HG03139 (cell line): ENCODE results near the gene TUBB4B.

Experiments
- ATAC-seq: cut with Tn5 transposase; IDR thresholded peaks from one replicate; pipeline ENCODE4 v1.9.1; 2021; ENCODE audit not compliant: unreplicated experiment

The TUBB4B gene

DNA sequence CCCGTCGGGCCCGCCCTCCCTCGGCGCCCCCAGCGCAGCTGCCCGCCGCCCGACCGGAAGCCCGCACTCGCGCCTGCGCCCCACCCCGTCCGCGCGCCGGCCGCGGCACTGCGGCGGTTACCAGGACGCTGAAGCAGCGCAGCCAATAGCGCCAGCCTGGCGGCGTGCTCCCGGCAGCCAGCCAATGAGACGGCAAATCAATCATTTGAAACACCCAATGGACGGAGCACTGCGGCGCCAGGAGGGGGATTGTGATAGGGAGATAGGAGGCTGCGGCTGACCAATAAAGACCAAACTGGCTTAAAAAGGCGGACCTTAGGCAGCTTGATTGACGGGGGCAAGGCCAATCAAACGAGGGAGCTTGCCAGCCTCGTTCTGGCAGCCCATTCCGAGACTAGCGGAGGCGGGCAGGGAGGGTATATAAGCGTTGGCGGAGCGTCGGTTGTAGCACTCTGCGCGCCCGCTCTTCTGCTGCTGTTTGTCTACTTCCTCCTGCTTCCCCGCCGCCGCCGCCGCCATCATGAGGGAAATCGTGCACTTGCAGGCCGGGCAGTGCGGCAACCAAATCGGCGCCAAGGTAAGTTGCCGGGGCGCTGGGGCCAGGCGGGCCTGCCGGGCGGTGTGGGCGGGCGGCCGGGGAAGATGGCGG lies at the start of gene TUBB4B:
TSS of gene TUBB4B (plus strand) at position 447 of the 649 bp plus-strand sequence. CDS start at position 521, 74 bp downstream.
- peak; percentile 58 for ATAC-seq

DNA sequence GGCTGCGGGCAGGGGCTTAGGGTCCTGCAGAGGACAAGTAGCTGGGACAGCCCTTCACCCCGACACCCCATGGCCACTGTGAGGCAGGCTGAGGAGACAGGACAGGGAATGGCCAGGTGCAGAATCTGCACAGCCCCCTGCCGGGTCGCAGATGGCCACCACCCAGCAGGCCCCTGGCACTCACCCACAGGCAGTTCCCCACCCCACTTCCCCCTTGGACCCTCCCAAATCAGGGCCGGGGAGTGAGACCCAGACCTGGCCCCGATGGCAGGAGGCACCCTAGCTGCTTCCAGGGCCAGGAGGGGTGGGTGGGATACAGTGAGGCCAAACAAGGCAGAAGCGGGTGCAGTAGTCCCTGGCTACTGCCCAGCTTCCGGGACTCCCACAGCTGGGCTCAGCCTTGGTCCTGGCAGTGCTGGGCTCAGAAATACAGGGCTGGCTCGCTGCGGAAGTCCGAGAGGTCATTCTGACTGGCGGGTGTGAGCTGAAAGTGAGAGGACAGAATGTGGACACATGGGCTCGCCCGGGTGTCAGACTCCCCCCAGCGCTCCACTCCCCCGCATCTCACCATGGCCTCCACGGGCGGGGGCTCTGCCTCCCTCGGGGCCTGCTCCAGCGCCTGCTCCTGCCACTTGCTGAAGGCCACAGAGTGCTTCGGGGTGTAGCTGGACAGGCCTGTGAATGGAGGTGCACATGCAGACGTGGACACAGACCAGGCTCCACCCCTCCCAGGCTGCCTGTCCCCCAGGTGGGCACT lies 49.2 kb upstream of the TUBB4B start:
- ATAC-seq, result no peak

GRCh38 chr9:137192448-137192780 lies 48.7 kb upstream of the TUBB4B start:
- no peak for ATAC-seq

DNA sequence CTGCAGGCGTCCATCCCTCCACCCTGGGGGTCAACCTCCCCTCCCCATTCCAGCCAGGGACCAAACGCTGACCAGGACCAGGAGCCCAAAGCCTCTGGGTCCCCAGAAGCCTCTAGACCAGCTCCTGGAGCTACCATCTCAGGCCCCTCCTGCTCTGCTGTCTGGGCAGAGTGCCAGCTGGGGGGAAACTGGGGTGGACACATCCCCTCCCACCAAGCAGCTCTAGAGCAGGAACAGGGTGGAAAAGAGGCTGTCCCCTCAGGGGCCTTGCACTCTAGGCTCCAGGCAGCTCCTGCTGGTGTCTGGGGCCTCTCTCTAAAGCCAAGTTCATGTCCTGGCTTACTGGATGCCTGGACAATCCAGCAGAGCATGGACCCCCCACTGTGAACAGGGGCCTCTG lies 48.2 kb upstream of the TUBB4B start:
- ATAC-seq, result no peak

- no peak for ATAC-seq
These were observed 47.3 kb upstream of the TUBB4B start for GRCh38 chr9:137193771-137194170.

GRCh38 chr9:137194388-137194787 lies 46.7 kb upstream of the TUBB4B start:
- no peak for ATAC-seq

- ATAC-seq, result no peak
These were observed 46.2 kb upstream of the TUBB4B start for GRCh38 chr9:137194909-137195308.

DNA sequence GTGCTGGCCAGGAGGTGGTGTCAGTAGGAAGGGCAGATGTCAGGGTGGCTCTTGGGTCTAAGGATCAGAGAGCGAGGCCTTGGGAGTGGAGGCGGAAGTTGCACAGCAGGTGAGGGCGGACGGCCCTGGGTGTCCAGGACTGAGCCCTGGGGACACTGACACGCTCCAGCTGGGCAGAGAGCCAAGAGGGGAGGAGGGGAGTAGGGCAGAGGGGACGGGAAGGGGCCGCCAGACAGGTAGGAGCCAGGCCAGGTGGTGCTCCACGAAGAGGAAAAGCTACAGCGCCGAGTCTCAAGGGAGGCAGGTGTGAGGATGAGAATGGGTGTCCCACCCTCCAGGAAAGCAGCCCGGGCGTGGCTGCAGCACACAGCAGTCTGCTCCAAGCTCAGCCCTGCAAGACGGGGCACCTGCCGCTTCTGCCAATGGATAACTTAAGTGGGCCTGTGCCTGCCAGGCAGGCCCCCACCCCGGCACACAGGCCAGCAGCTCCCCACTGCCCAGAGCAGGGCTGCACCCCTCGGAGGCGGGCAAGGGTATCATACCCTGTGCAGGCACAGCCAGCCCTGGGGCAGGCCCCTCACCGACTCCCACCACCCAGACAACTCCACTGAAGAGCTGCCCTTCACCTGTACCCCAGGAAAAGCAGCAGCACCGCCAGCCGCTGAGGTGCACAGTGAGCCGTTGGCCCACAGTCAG lies 45.4 kb upstream of the TUBB4B start:
- no peak for ATAC-seq

- no peak for ATAC-seq
These were observed 42.8 kb upstream of the TUBB4B start for GRCh38 chr9:137198051-137198901.

DNA sequence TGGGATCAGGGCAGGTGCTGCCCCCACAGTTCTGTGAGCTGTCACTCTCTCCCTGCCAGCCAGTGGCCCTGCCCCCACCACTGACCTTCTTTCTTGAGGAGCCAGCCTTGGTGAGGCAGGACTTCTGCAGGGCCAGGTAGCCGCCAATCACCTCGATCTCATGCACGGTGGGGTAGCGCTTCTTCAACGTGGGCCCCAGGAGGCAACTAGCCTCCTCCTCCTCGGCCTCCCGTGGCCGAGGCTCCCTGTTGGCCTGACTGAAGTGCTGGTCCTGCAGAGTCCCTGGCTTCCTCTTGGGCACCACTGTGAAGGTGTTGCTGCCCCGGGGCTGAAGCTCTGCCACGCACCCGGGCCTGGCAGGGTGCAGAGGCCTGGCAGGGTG lies 42.2 kb upstream of the TUBB4B start:
- ATAC-seq, result no peak

DNA sequence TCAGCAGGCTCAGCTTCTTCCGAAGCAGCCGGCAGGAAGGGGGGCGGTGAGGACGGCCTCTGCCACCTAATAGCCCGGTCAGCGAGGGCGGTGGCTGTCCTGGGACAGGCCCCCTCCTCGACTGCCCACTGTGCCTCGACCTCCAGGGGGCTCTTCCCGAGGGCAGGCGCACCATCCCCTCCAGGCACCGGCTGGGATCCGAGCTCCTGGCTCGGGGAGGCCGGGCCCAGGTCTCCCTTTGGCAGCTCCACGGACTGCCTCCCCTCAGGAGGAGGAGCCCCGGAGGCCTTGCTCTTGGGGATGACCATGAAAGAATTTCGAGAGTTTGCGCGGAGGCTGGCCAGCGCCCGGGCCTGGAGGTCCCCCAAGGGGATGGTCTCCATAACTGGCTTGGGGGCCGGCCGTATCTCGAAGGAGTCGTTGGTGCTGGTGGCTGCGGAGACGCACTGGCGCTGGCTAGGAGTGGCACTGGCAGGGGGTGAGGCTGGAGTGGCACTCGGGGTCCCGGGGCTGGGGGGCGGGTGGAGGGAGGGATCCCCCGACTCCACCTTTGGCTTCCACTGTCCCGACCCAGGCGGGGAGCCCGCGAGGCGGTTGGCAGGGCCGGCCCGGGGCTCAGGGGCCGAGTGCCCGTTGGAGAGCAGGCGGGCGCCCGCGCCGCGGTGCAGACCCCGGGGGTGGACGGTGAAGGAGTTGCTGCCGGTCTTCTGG lies 41.5 kb upstream of the TUBB4B start:
- ATAC-seq, result no peak

DNA sequence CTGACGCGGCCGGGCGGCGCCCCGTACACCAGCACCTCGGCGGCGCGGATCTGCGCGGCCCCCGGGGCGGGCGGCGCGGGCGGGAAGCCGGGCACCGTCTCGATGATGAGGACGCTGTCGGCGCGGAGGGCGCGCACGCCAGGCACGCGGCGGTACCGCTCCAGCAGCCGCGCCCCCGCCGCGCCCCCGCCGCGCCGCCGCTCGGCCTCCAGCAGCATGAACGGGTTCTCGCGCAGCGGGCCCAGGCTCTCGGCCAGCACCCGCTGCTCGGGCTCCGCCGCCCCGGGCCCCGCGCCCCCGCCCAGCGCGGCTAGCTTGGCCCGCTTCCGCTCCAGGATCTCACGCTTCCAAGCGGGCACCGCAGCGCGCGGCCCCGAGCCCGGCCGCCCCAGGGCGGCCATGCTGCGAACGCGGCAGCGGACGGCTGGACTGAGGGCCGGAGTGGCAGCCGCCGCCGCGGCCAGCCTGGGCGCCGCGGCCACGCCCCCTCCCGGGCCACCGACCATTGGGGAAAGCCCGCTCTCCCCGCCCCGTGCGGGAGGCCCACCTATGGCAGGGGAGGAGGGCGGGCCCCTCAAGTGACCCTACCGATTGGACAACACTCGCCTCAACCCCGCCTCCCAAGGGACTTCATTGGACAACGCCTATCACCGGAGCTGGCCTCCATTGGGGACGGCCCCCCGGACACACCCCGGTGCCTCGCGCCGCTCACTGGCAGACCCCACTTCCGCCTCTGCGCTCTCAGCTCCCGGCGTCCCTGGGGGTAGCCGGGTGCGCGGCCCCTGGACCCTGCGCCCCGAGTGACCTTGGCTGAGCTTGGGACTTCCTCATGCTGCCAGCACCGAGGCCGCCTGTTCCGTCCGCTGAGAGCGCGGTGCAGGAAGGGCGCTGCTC lies 40.5 kb upstream of the TUBB4B start, which contains the start of gene TPRN:
TSS of gene TPRN (minus strand) at position 431 of the 894 bp plus-strand sequence. CDS start at position 401, 30 bp downstream.
- ATAC-seq, result peak; percentile 85

DNA sequence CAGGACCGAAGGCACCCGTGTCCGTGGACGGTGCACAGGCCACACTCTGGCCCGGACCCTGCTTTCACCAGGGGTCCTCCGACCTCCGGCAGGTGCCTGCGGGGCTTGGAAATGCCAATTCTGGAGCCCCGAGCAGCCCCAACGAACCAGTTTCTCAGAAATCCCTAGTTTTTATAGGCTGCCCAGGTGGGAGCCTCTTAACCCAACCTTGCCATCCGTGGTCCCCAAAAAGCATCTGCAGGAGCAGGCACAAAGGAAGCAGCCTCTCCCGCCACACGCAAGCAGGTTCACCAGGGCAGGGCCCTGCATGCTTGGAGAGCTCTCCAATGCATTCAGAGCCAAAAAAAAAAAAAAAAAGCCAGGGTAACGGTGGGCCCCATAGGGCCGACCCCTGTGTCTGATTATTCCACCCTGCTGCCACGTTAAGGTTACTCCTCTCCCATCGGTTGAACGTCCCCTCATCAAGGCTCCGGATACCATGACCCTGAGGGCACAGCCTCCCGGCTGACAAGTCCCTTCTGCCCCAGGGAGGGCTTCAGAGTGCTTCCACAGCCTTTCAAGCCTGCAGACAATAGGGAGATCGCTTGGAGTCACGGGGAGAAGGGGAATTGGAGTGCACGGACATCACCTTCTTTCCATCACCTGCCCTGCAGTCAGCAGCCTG lies 39.8 kb upstream of the TUBB4B start:
- ATAC-seq, result no peak

- no peak for ATAC-seq
These were observed 38.1 kb upstream of the TUBB4B start for GRCh38 chr9:137202966-137203365.

GRCh38 chr9:137204731-137205125 lies 36.4 kb upstream of the TUBB4B start:
- no peak for ATAC-seq

DNA sequence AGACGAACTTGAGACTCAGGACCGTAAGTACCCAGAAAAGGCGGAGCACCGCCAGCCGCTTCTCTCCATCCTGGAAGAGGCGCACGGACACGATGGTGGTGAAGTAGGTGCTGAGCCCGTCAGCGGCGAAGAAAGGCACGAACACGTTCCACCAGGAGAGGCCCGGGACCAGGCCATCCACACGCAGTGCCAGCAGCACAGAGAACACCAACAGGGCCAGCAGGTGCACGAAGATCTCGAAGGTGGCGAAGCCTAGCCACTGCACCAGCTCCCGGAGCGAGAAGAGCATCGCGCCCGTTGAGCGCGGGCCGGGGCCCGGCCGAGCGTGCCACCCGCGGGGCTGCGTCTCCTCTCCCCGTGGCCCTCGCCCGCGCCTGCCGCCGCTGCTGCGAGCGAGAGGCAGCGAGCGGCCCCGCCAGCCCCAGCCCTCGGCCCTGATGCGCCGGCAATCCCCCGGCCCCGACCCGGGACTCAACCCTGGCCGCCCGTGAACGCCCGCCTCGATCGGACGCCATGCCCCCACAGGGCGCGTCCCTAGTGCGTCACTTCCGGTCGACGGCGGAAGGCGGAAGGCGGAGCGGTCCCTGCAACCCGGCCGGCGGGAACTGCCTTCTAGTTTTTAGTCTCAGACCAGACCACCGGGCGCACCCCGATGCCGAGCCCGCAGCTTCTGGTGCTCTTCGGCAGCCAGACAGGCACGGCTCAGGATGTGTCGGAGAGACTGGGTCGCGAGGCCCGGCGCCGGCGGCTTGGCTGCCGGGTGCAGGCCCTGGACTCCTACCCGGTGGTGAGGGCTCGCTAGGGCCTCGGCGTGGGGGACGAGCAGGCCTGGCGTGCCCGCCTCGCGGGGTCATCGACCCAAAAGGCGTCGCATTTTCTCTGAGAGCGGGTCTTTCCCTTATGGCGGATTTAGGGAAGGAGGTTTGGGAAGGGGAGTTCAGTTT lies 35.7 kb upstream of the TUBB4B start, which contains the start of the genes NDOR1 and TMEM203:
TSS of gene NDOR1 (plus strand) at position 575 of the 944 bp plus-strand sequence. CDS start at position 653, 78 bp downstream.
TSS of gene TMEM203 (minus strand) at position 523 of the 944 bp plus-strand sequence. CDS start at position 289, 234 bp downstream.
- ATAC-seq, result no peak

DNA sequence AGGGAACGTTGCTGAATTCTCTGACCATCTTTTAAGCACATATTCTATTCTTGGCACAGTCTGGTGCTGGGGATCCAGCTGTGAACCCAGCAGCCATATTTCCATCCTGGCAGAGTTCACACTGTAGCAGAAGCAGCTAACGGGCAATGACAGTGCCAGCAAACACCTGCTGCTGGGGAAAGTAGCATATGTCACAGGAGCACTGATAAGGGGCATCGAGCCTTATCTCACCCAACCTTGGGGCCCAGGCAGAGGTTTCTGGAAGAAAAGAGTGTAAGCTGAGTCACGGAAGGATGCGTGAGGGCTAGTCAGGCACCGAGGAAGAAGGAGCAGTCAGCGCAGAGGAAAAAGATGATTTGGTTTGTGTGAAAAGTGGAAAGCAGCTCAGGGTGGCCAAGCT lies 34.5 kb upstream of the TUBB4B start:
- no peak for ATAC-seq

DNA sequence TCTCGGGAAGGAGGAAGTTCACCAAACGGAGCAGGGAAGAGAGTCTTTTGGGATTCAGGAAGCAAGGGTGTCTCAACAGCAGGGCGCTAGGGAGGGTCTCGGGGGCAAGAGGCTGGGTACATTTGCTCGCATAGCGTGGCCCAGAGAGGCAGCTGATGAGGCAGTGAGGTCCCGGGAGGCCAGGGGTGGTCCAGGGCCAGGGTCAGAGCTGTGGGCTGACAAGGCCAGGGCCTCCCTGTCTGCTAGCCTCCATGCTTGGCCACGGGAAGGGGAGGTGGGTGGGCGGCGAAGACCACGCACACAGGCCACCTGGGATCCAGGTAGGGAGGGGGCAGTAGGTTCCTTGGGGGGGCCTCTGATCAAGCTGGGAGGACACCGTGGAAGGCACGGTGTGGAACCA lies 29.6 kb upstream of the TUBB4B start:
- ATAC-seq, result no peak
